A673 (cell line): Measurements from ENCODE around the gene FRMD4B. TPM values are rescaled to one million over a fixed set of nuclear protein-coding genes. Genes with fewer than 3 reads are reported as not detected.

Experiments used
- BruUV-seq: library from RNA; stranded (reverse); fragments of 400-500 nt; replicated peaks from 2 replicates; lab custom pipeline; 2021; lab: Mats Ljungman, UMichigan
- CTCF ChIA-PET: fragments of 300-600 bp; sonication (Branson Sonifier 250); formaldehyde crosslinking; loops from one replicate; lab custom pipeline; 2022; ENCODE audit warnings: antibody characterized with exemption; lab: Charles Lee
- POLR2A ChIA-PET: fragments of 300-600 bp; sonication (Branson Sonifier 250); formaldehyde crosslinking; loops from one replicate; lab custom pipeline; 2022; ENCODE audit warnings: antibody characterized with exemption; ENCODE audit not compliant: low non-redundant PET; lab: Charles Lee
- DNase-seq: peaks from one replicate; pipeline ENCODE4 v3.0.0-alpha.2; 2015; ENCODE audit warnings: low spot score
- H3K27ac ChIP-seq: fragments of 200-600 bp; sonication (generic); 2 replicates; pipeline ENCODE4 v1.5.1; 2016; ENCODE audit warnings: mixed run types, low read depth, mild to moderate bottlenecking, mixed read lengths, antibody characterized with exemption, low read length; ENCODE audit not compliant: poor library complexity, severe bottlenecking
- H3K27me3 ChIP-seq: fragments of 200-600 bp; sonication (generic); replicated peaks from 2 replicates; pipeline ENCODE4 v1.6.1; 2017; ENCODE audit warnings: mixed run types, low read depth, mild to moderate bottlenecking, mixed read lengths, antibody characterized with exemption, low read length; ENCODE audit not compliant: insufficient read depth, poor library complexity
- H3K36me3 ChIP-seq: fragments of 200-600 bp; sonication (generic); 2 replicates; pipeline ENCODE4 v1.6.1; 2016; ENCODE audit warnings: mixed run types, mild to moderate bottlenecking, mixed read lengths, antibody characterized with exemption, low read length; ENCODE audit not compliant: insufficient read depth, poor library complexity, severe bottlenecking
- H3K4me1 ChIP-seq: fragments of 200-600 bp; sonication (generic); 2 replicates; pipeline ENCODE4 v1.6.1; 2017; ENCODE audit warnings: mixed run types, mild to moderate bottlenecking, mixed read lengths, antibody characterized with exemption, low read length; ENCODE audit not compliant: insufficient read depth, poor library complexity, severe bottlenecking
- H3K4me3 ChIP-seq: fragments of 200-600 bp; sonication (generic); 2 replicates; pipeline ENCODE4 v1.5.1; 2016; ENCODE audit warnings: low read depth, mixed run types, mild to moderate bottlenecking, mixed read lengths, low read length; ENCODE audit not compliant: poor library complexity, severe bottlenecking
- H3K9me3 ChIP-seq: fragments of 200-600 bp; sonication (generic); 2 replicates; pipeline ENCODE4 v1.6.1; 2016; ENCODE audit warnings: mixed run types, low read depth, mild to moderate bottlenecking, mixed read lengths, antibody characterized with exemption, low read length; ENCODE audit not compliant: poor library complexity, severe bottlenecking
- EZH2 ChIP-seq: fragments of 200-600 bp; sonication (generic); IDR thresholded peaks from 2 replicates; pipeline ENCODE4 v1.6.1; 2017; ENCODE audit warnings: borderline replicate concordance, low read depth, mild to moderate bottlenecking, mixed read lengths, antibody characterized with exemption, low read length; ENCODE audit not compliant: poor library complexity, severe bottlenecking
- intact Hi-C: fragments of 100-400 bp; cut with micrococcal nuclease; formaldehyde crosslinking; loops from one replicate; pipeline ENCODE4 v1.10.0; 2022; ENCODE audit not compliant: unreplicated experiment
- total RNA-seq: library from RNA; stranded (reverse); gene quantifications from 2 replicates; pipeline ENCODE4 v1.2.3, GENCODE V29; 2021
- TF ChIP-seq, protein P1 (sequence below): fragments of 300-800, 200-600 bp; sonication (generic); conservative IDR thresholded peaks from 2 replicates; pipeline ENCODE4 v1.5.1; 2017; ENCODE audit warnings: low read depth, mild to moderate bottlenecking, antibody characterized with exemption, low read length, moderate library complexity, mixed read lengths

Gene FRMD4B
- total RNA-seq, 1 experiment from 2014 or later, result 0.21 TPM

GRCh38 chr3:69354948-69355347 lies 30.9 kb downstream of the FRMD4B start:
- POLR2A ChIA-PET, result no interaction called here
- no TSS peak for BruUV-seq

GRCh38 chr3:69353503-69353902 lies 32.4 kb downstream of the FRMD4B start:
- CTCF ChIA-PET, result no interaction called here
- POLR2A ChIA-PET, result no interaction called here
- no peak overlapping the region for H3K27ac ChIP-seq
- H3K4me3 ChIP-seq, result no peak overlapping the region
- DNase-seq, result no peak
- no peaks in the 10 kb centered on the region for H3K27me3 ChIP-seq
- no peaks in the 10 kb centered on the region for H3K4me1 ChIP-seq
- no TSS peak for BruUV-seq
- intact Hi-C loops, result no loop called here
- no peaks in the 10 kb centered on the region for H3K36me3 ChIP-seq
- TF ChIP-seq, protein P1, sequence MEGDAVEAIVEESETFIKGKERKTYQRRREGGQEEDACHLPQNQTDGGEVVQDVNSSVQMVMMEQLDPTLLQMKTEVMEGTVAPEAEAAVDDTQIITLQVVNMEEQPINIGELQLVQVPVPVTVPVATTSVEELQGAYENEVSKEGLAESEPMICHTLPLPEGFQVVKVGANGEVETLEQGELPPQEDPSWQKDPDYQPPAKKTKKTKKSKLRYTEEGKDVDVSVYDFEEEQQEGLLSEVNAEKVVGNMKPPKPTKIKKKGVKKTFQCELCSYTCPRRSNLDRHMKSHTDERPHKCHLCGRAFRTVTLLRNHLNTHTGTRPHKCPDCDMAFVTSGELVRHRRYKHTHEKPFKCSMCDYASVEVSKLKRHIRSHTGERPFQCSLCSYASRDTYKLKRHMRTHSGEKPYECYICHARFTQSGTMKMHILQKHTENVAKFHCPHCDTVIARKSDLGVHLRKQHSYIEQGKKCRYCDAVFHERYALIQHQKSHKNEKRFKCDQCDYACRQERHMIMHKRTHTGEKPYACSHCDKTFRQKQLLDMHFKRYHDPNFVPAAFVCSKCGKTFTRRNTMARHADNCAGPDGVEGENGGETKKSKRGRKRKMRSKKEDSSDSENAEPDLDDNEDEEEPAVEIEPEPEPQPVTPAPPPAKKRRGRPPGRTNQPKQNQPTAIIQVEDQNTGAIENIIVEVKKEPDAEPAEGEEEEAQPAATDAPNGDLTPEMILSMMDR, result no peak
- no peak for TF ChIP-seq EZH2
- no peaks in the 10 kb centered on the region for H3K9me3 ChIP-seq

More at GRCh38 chr3:69354948-69355347, 30.9 kb downstream of the FRMD4B start:
- no peaks in the 10 kb centered on the region for H3K36me3 ChIP-seq
- no peak overlapping the region for H3K4me3 ChIP-seq
- H3K4me1 ChIP-seq, result no peaks in the 10 kb centered on the region
- no peaks in the 10 kb centered on the region for H3K27me3 ChIP-seq
- TF ChIP-seq EZH2, result no peak
- TF ChIP-seq, protein P1, result no peak
- no peaks in the 10 kb centered on the region for H3K9me3 ChIP-seq
- CTCF ChIA-PET, result no interaction called here
- DNase-seq, result no peak
- intact Hi-C loops, result no loop called here
- H3K27ac ChIP-seq, result no peak overlapping the region

- no peaks in the 10 kb centered on the region for H3K4me1 ChIP-seq
- H3K4me3 ChIP-seq, result no peak overlapping the region
- TF ChIP-seq, protein P1, result no peak
- H3K9me3 ChIP-seq, result no peaks in the 10 kb centered on the region
- no peak overlapping the region for H3K27ac ChIP-seq
- no TSS peak for BruUV-seq
- no peaks in the 10 kb centered on the region for H3K36me3 ChIP-seq
- intact Hi-C loops, result no loop called here
- ChIA-PET CTCF (no interaction called here), POLR2A (no interaction called here)
- no peak for DNase-seq
- H3K27me3 ChIP-seq, result no peaks in the 10 kb centered on the region
Measured at GRCh38 chr3:69353088-69353478, 32.8 kb downstream of the FRMD4B start.
